Neutrophil (primary cell): ENCODE measurements around the gene EEF1G.

Experiments
- H3K27ac ChIP-seq: fragments of 200-600 bp; sonication (generic); 2 replicates; pipeline ENCODE4 v1.5.1; 2016; ENCODE audit warnings: mild to moderate bottlenecking, moderate library complexity
- H3K27me3 ChIP-seq: fragments of 200-600 bp; sonication (generic); 2 replicates; pipeline ENCODE4 v1.6.0; 2016; ENCODE audit warnings: mild to moderate bottlenecking
- H3K36me3 ChIP-seq: fragments of 200-600 bp; sonication (generic); 2 replicates; pipeline ENCODE4 v1.5.1; 2017
- H3K4me1 ChIP-seq, 2 experiments: fragments of 200-600 bp in 1 of 2; sonication (generic) in 1 of 2; 1 replicate in 1 of 2; 2 replicates in 1 of 2; pipeline versions ENCODE4 v1.5.1 to v1.6.1; 2013 to 2016; ENCODE audit warnings: low read depth in 1 of 2, low read length in 1 of 2, mild to moderate bottlenecking in 1 of 2, moderate library complexity in 1 of 2; ENCODE audit not compliant: control insufficient read depth in 1 of 2, insufficient read depth in 1 of 2
- H3K4me3 ChIP-seq, 2 experiments: fragments of 200-600 bp in 1 of 2; sonication (generic) in 1 of 2; 1 replicate in 1 of 2; 2 replicates in 1 of 2; pipeline ENCODE4 v1.5.1; 2013 to 2016; ENCODE audit warnings: low read depth in 1 of 2, low read length in 1 of 2, mild to moderate bottlenecking in 1 of 2, moderate library complexity in 1 of 2
- H3K9me3 ChIP-seq: fragments of 200-600 bp; sonication (generic); 2 replicates; pipeline ENCODE4 v1.5.1; 2016
- CTCF ChIP-seq: fragments of 200-600 bp; sonication (generic); IDR thresholded peaks from 2 replicates; pipeline ENCODE4 v1.5.1; 2016; ENCODE audit warnings: antibody characterized with exemption

The EEF1G gene

GRCh38 chr11:62610814-62611704 is 37.4 kb upstream of the EEF1G start:
- Histone ChIP-seq H3K36me3 (peaks cover 21% of the 10 kb centered on the region), H3K4me3 (peak overlapping the region; percentile 79 to 91), H3K4me1 (peaks cover 36% of the 10 kb centered on the region in 2 experiments), H3K9me3 (no peaks in the 10 kb centered on the region), H3K27me3 (no peaks in the 10 kb centered on the region), H3K27ac (peak overlapping the region; percentile 95)
- TF ChIP-seq CTCF, result no peak

GRCh38 chr11:62610403-62610802 is 36.7 kb upstream of the EEF1G start:
- no peak for TF ChIP-seq CTCF
- Histone ChIP-seq H3K27ac (no peak overlapping the region), H3K4me3 (no peak overlapping the region), H3K27me3 (no peaks in the 10 kb centered on the region), H3K36me3 (peaks cover 23% of the 10 kb centered on the region), H3K9me3 (no peaks in the 10 kb centered on the region), H3K4me1 (peaks cover 36% of the 10 kb centered on the region in 2 experiments)

- TF ChIP-seq CTCF, result no peak
- Histone ChIP-seq H3K27ac (no peak overlapping the region), H3K9me3 (no peaks in the 10 kb centered on the region), H3K4me1 (peaks cover 28 to 29% of the 10 kb centered on the region in 2 experiments), H3K4me3 (no peak overlapping the region), H3K36me3 (peaks cover 29% of the 10 kb centered on the region), H3K27me3 (no peaks in the 10 kb centered on the region)
Observed at GRCh38 chr11:62608776-62609175, 35.1 kb upstream of the EEF1G start.

- no peak for TF ChIP-seq CTCF
- H3K27ac ChIP-seq, result peak overlapping the region; percentile 20
- H3K9me3 ChIP-seq, result no peaks in the 10 kb centered on the region
- H3K4me1 ChIP-seq, result peaks cover 23% of the 10 kb centered on the region in 2 experiments
- H3K27me3 ChIP-seq, result no peaks in the 10 kb centered on the region
- H3K4me3 ChIP-seq, result no peak overlapping the region
- H3K36me3 ChIP-seq, result peaks cover 29% of the 10 kb centered on the region
Observed at GRCh38 chr11:62607714-62608113, 34.0 kb upstream of the EEF1G start.

- Histone ChIP-seq H3K27me3 (no peaks in the 10 kb centered on the region), H3K36me3 (peaks cover 29% of the 10 kb centered on the region), H3K27ac (no peak overlapping the region), H3K4me1 (peaks cover 18 to 19% of the 10 kb centered on the region in 2 experiments), H3K4me3 (no peak overlapping the region), H3K9me3 (no peaks in the 10 kb centered on the region)
- no peak for TF ChIP-seq CTCF
Observed at GRCh38 chr11:62605902-62606301, 32.2 kb upstream of the EEF1G start.
